BJ (cell line): ENCODE data around the gene CFAP68. TPM values are rescaled to one million over a fixed set of nuclear protein-coding genes. Genes with fewer than 3 reads are reported as not detected.

ENCODE experiments used
- CTCF ChIA-PET: fragments of 350-600 bp; formaldehyde crosslinking; extraction: SDS; loops from one replicate; lab custom pipeline; 2021; ENCODE audit warnings: antibody characterized with exemption, inconsistent platforms; lab: Yijun Ruan, JAX
- POLR2A ChIA-PET: fragments of 300-600 bp; sonication (Branson Sonifier 250); formaldehyde crosslinking; extraction: SDS; loops from one replicate; lab custom pipeline; 2021; ENCODE audit warnings: antibody characterized with exemption; lab: Charles Lee
- DNase-seq: peaks from one replicate; pipeline ENCODE4 v3.0.0-alpha.2; 2011; ENCODE audit warnings: low read depth
- H3K27me3 ChIP-seq: 2 replicates; pipeline ENCODE4 v1.6.0; 2011; ENCODE audit warnings: low read length; ENCODE audit not compliant: control insufficient read depth, insufficient read depth
- H3K36me3 ChIP-seq: 2 replicates; pipeline ENCODE4 v1.5.1; 2011; ENCODE audit warnings: low read length; ENCODE audit not compliant: control insufficient read depth, insufficient read depth
- H3K4me3 ChIP-seq: 2 replicates; pipeline ENCODE4 v1.5.1; 2011; ENCODE audit warnings: low read depth, mild to moderate bottlenecking, control low read depth, low read length
- polyA plus RNA-seq: library from polyadenylated mRNA; depleted of rRNA; stranded (reverse); fragments of >200 nt; gene quantifications from 2 replicates; pipeline ENCODE4 v1.2.3, GENCODE V29; 2011
- TF ChIP-seq, protein P1 (sequence below): IDR thresholded peaks from 2 replicates; pipeline ENCODE4 v1.5.1; 2011; ENCODE audit warnings: low read depth, mild to moderate bottlenecking, control low read depth, inconsistent platforms, low read length, moderate library complexity; ENCODE audit not compliant: insufficient read depth

The CFAP68 gene
- polyA plus RNA-seq, 1 experiment = 16.6 TPM

DNA sequence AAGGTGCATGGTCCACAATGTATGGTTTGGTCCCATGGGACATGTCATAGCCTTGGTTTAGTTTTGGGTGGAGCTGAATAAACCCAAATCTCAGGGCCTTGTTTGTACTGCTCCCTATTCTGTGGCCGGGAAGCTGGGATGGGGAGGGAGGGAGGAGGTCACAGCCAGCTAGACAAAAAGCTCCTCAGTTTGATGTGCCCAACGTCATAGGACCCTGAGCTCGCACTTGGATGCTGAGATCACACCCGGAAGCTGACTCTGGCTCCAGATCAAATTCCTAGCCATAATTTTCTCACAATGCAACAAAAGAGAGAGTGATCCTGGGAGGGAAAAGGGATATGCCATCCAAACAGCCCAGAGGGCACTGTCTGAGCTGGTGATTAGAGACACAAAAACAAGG, 34.7 kb downstream of the CFAP68 start:
- CTCF ChIA-PET = interaction anchor here (0.5 to 1.4 kb wide), 7 partner anchors 10 to 68 kb away, joined by 3 to 7 read pairs (median 3); no protein-coding TSS in a partner anchor
- TF ChIP-seq, protein P1, sequence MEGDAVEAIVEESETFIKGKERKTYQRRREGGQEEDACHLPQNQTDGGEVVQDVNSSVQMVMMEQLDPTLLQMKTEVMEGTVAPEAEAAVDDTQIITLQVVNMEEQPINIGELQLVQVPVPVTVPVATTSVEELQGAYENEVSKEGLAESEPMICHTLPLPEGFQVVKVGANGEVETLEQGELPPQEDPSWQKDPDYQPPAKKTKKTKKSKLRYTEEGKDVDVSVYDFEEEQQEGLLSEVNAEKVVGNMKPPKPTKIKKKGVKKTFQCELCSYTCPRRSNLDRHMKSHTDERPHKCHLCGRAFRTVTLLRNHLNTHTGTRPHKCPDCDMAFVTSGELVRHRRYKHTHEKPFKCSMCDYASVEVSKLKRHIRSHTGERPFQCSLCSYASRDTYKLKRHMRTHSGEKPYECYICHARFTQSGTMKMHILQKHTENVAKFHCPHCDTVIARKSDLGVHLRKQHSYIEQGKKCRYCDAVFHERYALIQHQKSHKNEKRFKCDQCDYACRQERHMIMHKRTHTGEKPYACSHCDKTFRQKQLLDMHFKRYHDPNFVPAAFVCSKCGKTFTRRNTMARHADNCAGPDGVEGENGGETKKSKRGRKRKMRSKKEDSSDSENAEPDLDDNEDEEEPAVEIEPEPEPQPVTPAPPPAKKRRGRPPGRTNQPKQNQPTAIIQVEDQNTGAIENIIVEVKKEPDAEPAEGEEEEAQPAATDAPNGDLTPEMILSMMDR = no peak

DNA sequence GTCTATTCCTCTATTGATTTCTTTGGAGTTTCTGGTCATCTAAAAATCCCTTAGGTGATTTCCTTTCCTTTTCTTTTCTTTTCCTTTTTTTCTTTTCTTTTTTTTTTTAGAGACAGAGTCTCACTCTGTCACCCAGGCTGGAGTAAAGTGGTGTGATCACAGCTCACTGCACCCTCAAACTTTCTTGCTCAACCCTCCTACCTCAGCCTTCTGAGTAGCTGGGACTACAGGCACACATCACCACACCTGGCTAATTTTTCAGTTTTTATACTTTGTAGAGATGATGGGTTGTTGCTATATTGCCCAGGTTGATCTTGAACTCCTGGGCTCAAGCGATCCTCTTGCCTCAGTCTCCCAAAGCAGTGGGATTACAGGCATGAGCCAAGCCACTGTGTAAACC, 37.4 kb downstream of the CFAP68 start:
- CTCF ChIA-PET = no interaction called here
- no peak overlapping the region for H3K4me3 ChIP-seq
- H3K27me3 ChIP-seq = no peaks in the 10 kb centered on the region
- DNase-seq = no peak
- H3K36me3 ChIP-seq = no peaks in the 10 kb centered on the region
- TF ChIP-seq, protein P1 = no peak
- POLR2A ChIA-PET = no interaction called here

More for the DNA sequence above, 34.7 kb downstream of the CFAP68 start:
- peak; percentile 53 for DNase-seq
- peak overlapping the region; percentile 46 for H3K4me3 ChIP-seq
- no peaks in the 10 kb centered on the region for H3K27me3 ChIP-seq
- POLR2A ChIA-PET = interaction anchor here (1.2 kb wide), 1 partner anchor 13 kb away, joined by 4 read pairs; no protein-coding TSS in a partner anchor
- peaks cover 1% of the 10 kb centered on the region; the same call in 1 of the 2 replicates for H3K36me3 ChIP-seq

DNA sequence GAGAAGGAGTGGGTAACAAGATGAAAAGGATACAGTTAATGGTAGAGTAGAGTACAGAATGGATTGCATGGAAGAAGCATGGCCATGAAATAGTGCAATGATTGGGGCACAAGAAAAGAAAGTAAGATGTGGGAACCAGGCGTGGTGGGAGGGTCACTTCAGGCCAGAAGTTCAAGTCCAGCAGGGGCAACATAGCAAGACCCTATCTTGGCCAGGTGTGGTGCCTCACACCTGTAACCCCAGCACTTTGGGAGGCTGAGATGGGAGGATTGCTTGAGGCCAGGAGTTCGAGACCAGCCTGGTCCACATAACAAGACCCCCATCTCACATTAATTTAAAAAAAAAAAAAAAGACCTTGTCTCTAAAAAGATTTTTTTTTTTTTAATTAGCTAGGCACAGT, 38.0 kb downstream of the CFAP68 start:
- ChIA-PET CTCF (interaction anchor here (1.2 kb wide), 1 partner anchor 80 kb away, joined by 4 read pairs; no protein-coding TSS in a partner anchor), POLR2A (no interaction called here)
- no peaks in the 10 kb centered on the region for H3K36me3 ChIP-seq
- no peak overlapping the region for H3K4me3 ChIP-seq
- TF ChIP-seq, protein P1 = no peak
- no peaks in the 10 kb centered on the region for H3K27me3 ChIP-seq
- no peak for DNase-seq

DNA sequence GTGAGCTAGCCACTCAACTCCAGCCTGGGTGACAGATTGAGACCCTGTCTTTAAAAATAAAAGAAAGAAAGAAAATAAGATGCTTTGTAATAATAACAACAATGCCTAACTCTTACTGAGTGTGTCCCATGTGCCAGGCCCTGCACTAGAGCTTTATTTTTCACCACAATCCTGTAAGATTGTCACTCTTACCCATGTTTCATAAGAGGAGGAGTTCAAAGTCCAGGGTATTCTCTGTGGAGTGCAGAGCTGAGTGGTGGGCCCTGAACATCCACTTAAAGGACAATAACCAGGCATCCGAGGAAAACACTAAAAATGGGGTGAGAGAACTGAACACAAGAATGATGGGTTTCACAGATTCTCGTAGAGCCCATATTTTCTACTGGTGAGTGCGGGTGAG, 38.4 kb downstream of the CFAP68 start:
- no peaks in the 10 kb centered on the region for H3K36me3 ChIP-seq
- no peaks in the 10 kb centered on the region for H3K27me3 ChIP-seq
- TF ChIP-seq, protein P1 = no peak
- DNase-seq = no peak
- no peak overlapping the region for H3K4me3 ChIP-seq
- CTCF ChIA-PET = interaction anchor here (1.2 kb wide), 1 partner anchor 79 kb away, joined by 4 read pairs; no protein-coding TSS in a partner anchor
- POLR2A ChIA-PET = no interaction called here

DNA sequence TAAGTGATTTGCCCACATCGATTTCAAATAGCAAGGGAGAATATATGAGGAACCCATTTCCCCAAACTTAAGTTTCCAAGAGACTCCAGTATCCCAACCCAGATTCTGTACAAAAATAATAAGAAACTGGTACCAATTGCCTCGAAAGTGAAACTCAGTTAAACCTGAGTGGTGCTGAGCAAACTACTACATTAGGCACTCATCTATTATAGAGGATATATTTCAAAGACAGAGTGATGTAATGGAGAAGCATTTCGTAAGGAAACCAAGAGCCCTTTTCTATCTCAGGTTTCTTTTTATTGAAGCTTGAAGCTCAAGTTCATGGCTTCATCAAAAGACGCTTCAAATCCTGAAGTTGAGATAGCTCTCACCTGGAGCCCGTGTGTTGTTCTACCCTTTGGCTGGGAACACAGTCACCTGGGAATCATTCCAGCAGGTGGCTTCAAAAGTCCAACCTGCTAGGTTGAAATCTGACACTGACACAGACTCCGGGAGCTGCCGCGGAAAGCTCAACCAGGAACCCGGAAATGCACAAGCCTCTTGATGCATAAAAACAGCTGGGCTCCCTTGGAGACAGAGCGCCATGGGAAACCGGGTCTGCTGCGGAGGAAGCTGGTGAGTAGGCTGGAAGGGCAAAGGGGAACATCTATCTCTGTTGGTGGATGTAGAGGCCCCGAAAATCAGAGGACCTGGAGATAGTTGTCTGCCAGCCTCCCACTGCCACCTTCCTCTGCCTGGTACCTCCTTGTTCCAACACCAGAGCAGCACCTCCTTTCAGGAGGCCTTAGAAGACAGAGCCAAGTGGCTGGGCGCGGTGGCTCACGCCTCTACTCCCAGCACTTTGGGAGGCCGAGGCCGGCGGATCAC, 39.3 kb downstream of the CFAP68 start, which contains the start of gene C11orf52:
Gene C11orf52 (plus strand): TSS at position 524 of the 867 bp plus-strand sequence. CDS start 60 bp downstream, at position 584.
- no peaks in the 10 kb centered on the region for H3K36me3 ChIP-seq
- TF ChIP-seq, protein P1 = no peak
- ChIA-PET POLR2A (no interaction called here), CTCF (interaction anchor here (0.9 to 1.2 kb wide), 3 partner anchors 13 to 79 kb away, joined by 3 to 4 read pairs (median 4); no protein-coding TSS in a partner anchor)
- no peak within 1 kb of the TSS for H3K4me3 ChIP-seq
- DNase-seq = no peak
- H3K27me3 ChIP-seq = no peaks in the 10 kb centered on the region
